NCI-H526 treated with DMSO at 0.1 percent for 48 hours (cell line): ENCODE measurements around the gene SPATA3.

Source experiments
- DNase-seq: peaks from one replicate; lab custom pipeline; 2025; lab: John Stamatoyannopoulos, UW

The SPATA3 gene

GRCh38 chr2:231030725-231031124 is 34.8 kb downstream of the SPATA3 start:
- DNase-seq = no peak

GRCh38 chr2:231032575-231033140 is 36.7 kb downstream of the SPATA3 start:
- no peak for DNase-seq

GRCh38 chr2:231033147-231034132 is 37.5 kb downstream of the SPATA3 start:
- DNase-seq = no peak

GRCh38 chr2:231034291-231034882 is 38.5 kb downstream of the SPATA3 start:
- DNase-seq = no peak

GRCh38 chr2:231036131-231036530 is 40.2 kb downstream of the SPATA3 start:
- no peak for DNase-seq

GRCh38 chr2:231036578-231037106 is 40.7 kb downstream of the SPATA3 start:
- no peak for DNase-seq

- no peak for DNase-seq
Observed at GRCh38 chr2:231037202-231037730, 41.3 kb downstream of the SPATA3 start, which contains the start of gene C2orf72. C2orf72 (plus strand) TSS chr2:231037523; CDS start chr2:231037566, 43 bp downstream.

- DNase-seq = no peak
Observed at GRCh38 chr2:231037731-231038482, 42.0 kb downstream of the SPATA3 start.

- no peak for DNase-seq
Observed at GRCh38 chr2:231038483-231039293, 42.8 kb downstream of the SPATA3 start.

GRCh38 chr2:231039294-231039664 is 43.4 kb downstream of the SPATA3 start:
- DNase-seq = no peak

GRCh38 chr2:231039821-231040364 is 44.0 kb downstream of the SPATA3 start:
- no peak for DNase-seq

- no peak for DNase-seq
Observed at GRCh38 chr2:231041061-231041689, 45.3 kb downstream of the SPATA3 start.

GRCh38 chr2:231043796-231044195 is 47.9 kb downstream of the SPATA3 start:
- no peak for DNase-seq

- no peak for DNase-seq
Observed at GRCh38 chr2:231046916-231047273, 51.0 kb downstream of the SPATA3 start.

- DNase-seq = no peak
Observed at GRCh38 chr2:231047274-231047922, 51.5 kb downstream of the SPATA3 start.

GRCh38 chr2:231047923-231048915 is 52.3 kb downstream of the SPATA3 start:
- DNase-seq = no peak

- DNase-seq = no peak
Observed at GRCh38 chr2:231049286-231050017, 53.5 kb downstream of the SPATA3 start.
